Activated naive CD4-positive, alpha-beta T cell treated with Interleukin-2 at 50 U/mL for 16 hours (primary cell): ENCODE results near the gene UCK2.

Experiments
- DNase-seq: peaks from one replicate; pipeline ENCODE4 v3.0.0-alpha.2; 2020

The UCK2 gene

GRCh38 chr1:165834881-165835280, 7.5 kb downstream of the UCK2 start:
- no peak for DNase-seq

GRCh38 chr1:165836664-165837482, 9.5 kb downstream of the UCK2 start:
- DNase-seq = no peak

GRCh38 chr1:165837838-165838364, 10.5 kb downstream of the UCK2 start:
- DNase-seq = no peak

GRCh38 chr1:165840423-165840822, 13.0 kb downstream of the UCK2 start:
- DNase-seq = no peak

GRCh38 chr1:165841582-165842017, 14.2 kb downstream of the UCK2 start:
- DNase-seq = no peak

- DNase-seq = no peak
Observed at GRCh38 chr1:165842023-165842670, 14.7 kb downstream of the UCK2 start.

GRCh38 chr1:165842671-165843129, 15.3 kb downstream of the UCK2 start:
- no peak for DNase-seq

GRCh38 chr1:165843304-165843703, 15.9 kb downstream of the UCK2 start:
- no peak for DNase-seq

- DNase-seq = no peak
Observed at GRCh38 chr1:165844114-165844798, 16.8 kb downstream of the UCK2 start.

GRCh38 chr1:165844933-165845332, 17.5 kb downstream of the UCK2 start:
- no peak for DNase-seq

- DNase-seq = no peak
Observed at GRCh38 chr1:165845569-165845968, 18.2 kb downstream of the UCK2 start.

GRCh38 chr1:165845992-165846748, 18.8 kb downstream of the UCK2 start:
- no peak for DNase-seq

GRCh38 chr1:165847486-165847885, 20.1 kb downstream of the UCK2 start:
- no peak for DNase-seq

GRCh38 chr1:165849353-165850133, 22.1 kb downstream of the UCK2 start:
- DNase-seq = no peak

- DNase-seq = no peak
Observed at GRCh38 chr1:165851034-165851658, 23.7 kb downstream of the UCK2 start.

GRCh38 chr1:165852871-165853270, 25.5 kb downstream of the UCK2 start:
- no peak for DNase-seq

- DNase-seq = no peak
Observed at GRCh38 chr1:165853528-165854075, 26.2 kb downstream of the UCK2 start.

GRCh38 chr1:165854101-165854845, 26.9 kb downstream of the UCK2 start:
- DNase-seq = no peak

- no peak for DNase-seq
Observed at GRCh38 chr1:165855010-165855838, 27.8 kb downstream of the UCK2 start.
